Neural progenitor cell (in vitro differentiated cells): ENCODE data around the gene ALDH1L2.

Source experiments
- EZH2 ChIP-seq: fragments of 200-600 bp; sonication (generic); IDR thresholded peaks from 2 replicates; pipeline ENCODE4 v1.6.1; 2017; ENCODE audit warnings: antibody characterized with exemption, mild to moderate bottlenecking, moderate library complexity
- EZH2phosphoT487 ChIP-seq: fragments of 200-600 bp; sonication (generic); IDR thresholded peaks from 2 replicates; pipeline ENCODE4 v1.6.1; 2017; ENCODE audit warnings: antibody characterized with exemption
- TF ChIP-seq, protein P1 (sequence below): fragments of 200-600 bp; sonication (generic); IDR thresholded peaks from 2 replicates; pipeline ENCODE4 v1.5.1; 2017; ENCODE audit warnings: antibody characterized with exemption, mild to moderate bottlenecking

DNA sequence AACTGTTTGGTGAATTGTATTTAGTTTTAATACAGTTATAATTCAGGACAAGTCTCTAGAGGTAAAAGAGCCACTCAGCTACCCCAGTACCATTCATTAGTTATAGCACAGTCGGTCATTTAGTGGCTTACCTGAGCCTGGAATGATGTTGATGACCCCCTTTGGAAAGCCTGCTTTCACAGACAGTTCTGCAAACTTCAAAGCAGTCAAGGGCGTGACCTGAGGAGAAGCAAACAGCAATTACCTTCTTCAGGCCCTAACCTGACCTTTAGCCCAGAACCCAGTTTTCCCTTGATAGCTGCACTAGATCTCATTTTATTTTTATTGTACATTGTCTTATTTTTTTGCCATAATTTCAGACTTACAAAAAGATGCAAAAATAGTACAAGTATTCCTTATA, 43.8 kb downstream of the ALDH1L2 start:
- TF ChIP-seq EZH2phosphoT487 (no peak), EZH2 (no peak)
- TF ChIP-seq, protein P1, sequence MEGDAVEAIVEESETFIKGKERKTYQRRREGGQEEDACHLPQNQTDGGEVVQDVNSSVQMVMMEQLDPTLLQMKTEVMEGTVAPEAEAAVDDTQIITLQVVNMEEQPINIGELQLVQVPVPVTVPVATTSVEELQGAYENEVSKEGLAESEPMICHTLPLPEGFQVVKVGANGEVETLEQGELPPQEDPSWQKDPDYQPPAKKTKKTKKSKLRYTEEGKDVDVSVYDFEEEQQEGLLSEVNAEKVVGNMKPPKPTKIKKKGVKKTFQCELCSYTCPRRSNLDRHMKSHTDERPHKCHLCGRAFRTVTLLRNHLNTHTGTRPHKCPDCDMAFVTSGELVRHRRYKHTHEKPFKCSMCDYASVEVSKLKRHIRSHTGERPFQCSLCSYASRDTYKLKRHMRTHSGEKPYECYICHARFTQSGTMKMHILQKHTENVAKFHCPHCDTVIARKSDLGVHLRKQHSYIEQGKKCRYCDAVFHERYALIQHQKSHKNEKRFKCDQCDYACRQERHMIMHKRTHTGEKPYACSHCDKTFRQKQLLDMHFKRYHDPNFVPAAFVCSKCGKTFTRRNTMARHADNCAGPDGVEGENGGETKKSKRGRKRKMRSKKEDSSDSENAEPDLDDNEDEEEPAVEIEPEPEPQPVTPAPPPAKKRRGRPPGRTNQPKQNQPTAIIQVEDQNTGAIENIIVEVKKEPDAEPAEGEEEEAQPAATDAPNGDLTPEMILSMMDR = no peak
